ENCODE results near the gene COLEC11.
A peak's percentile ranks its signal among the peaks of the same experiment; 100 is the strongest.

COLEC11 gene

GRCh38 chr2:3678212-3678611, 83.3 kb downstream of the COLEC11 start:
- DNase-seq: no peak

- DNase-seq: no peak
Observed at GRCh38 chr2:3679180-3679579, 84.3 kb downstream of the COLEC11 start.

- DNase-seq: no peak
Observed at GRCh38 chr2:3679616-3680393, 84.9 kb downstream of the COLEC11 start.

- DNase-seq: no peak
Observed at GRCh38 chr2:3680548-3681345, 85.8 kb downstream of the COLEC11 start.

GRCh38 chr2:3681625-3682024, 86.7 kb downstream of the COLEC11 start:
- no peak for DNase-seq

- no peak for DNase-seq
Observed at GRCh38 chr2:3682811-3683210, 87.9 kb downstream of the COLEC11 start.

GRCh38 chr2:3683748-3684454, 89.0 kb downstream of the COLEC11 start:
- DNase-seq: no peak

- no peak for DNase-seq
Observed at GRCh38 chr2:3689998-3690748, 95.3 kb downstream of the COLEC11 start.

- DNase-seq: peak; percentile 13
Observed at GRCh38 chr2:3692375-3692774, 97.5 kb downstream of the COLEC11 start.
